ENCODE results near the gene SELENOM. TPM values are rescaled to one million over a fixed set of nuclear protein-coding genes. Genes with fewer than 3 reads are reported as not detected.
A peak's percentile ranks its signal among the peaks of the same experiment; 100 is the strongest.
"Not testable (repeated sequence)": the region's sequence is repeated elsewhere in the genome, so short reads cannot be mapped to it uniquely, and the experiment has no call there.

The SELENOM gene
- total RNA-seq, 1 donor from 2014 or later: 10.3 TPM

DNA sequence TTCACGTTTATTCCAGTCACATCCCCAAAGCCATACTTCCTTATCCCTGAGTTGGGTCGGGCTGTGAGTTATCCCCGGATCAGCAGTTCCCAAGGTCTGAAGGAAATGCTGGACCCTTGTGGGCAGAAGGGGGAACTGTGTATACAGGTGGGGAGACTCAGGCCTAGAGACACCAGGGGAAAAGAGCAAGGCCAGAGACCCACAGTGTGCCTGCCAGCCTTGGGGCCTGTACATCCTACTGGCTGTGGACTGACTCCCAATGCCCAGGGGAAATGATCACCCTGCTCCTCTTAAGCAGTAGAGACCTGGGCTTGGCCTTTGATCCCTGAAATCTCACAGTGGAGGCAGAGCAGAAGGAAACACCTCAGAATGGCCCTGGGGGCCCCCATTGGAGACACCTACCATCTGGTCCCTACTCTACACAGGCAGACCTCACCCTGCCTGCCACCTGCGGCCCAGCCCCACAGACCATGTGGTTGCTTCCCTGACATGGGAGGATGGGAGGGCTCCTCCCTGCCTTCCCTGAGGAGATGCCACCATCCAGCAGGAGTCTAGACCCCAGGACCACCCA is 1.3 kb downstream of the SELENOM start:
- DNase-seq (ENCODE audit: low read depth in 2 of 2): peak in 1 of 2 donors; percentile 16

- DNase-seq (ENCODE audit: low read depth in 2 of 2): no peak
Observed at GRCh38 chr22:31105282-31105929, 2.0 kb downstream of the SELENOM start.

DNA sequence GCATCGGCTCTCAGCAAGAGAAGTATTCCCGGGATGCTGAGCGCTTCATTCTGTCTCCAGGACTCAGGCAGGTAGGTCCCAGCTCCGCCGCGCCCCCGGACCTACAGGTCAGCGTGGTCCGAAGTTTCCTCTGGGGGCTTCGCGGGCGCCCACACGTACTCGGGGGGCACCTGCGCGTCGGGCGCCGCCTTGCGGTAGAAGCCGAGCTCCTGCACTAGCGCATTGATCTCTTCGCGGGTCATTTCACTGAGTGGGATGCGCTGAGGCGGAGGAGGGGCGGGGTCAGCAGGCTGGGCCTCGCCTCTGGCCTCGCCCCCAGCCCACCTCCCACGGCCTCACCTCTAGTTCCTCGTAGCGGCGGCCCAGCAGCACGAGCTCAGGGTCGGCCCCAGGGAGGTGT is 2.5 kb downstream of the SELENOM start:
- DNase-seq (ENCODE audit: low read depth in 2 of 2): peak in 1 of 2 donors; percentile 46

DNA sequence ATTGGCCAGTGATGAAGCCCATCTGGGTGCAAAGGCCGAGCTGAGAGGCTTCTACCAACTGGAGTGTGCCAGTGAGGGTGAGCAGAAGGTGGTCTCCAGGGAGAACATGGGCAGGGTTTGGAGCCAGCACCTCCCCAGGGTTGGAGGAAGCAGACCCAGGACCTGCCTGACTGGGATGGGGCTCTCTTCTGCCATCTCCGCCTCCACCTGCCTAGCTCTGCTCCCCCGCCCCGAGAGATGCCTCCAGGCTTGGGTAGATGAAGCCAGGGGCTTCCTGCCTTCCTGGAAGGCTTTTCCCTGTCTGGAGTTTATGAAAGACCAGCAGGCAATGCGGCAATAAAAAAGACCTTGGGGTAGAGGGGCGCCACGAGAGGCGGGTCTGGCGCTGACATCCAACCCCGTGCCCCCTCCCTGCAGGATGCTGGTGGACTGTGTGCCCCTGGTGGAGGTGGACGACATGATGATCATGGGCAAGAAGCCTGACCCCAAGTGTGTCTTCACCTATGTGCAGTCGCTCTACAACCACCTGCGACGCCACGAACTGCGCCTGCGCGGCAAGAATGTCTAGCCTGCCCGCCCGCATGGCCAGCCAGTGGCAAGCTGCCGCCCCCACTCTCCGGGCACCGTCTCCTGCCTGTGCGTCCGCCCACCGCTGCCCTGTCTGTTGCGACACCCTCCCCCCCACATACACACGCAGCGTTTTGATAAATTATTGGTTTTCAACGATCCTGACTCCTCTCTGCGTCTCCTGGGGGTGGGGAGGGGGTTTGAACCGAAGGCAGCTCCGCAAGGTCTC is 3.3 kb downstream of the SELENOM start:
- DNase-seq (ENCODE audit: low read depth in 2 of 2): no peak

DNA sequence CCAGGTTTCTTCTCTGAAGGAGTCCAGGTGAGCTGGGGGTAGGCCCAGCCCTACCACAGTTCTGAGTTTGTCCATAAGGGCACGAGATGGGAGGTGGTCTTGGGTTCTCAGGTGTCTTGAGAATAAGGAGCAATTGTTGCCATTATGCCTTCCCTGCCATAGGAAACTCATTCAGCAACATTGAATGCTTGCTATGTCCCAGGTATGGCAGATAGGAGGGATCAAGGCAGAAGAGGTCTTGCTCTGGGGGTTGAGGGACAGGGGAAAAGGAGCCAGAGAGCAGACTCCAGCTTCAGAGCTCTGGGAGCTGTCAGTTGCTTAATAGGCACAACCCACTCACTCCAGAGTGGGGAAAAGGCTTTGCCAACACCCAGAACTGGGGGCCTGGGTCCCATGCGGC is 4.3 kb downstream of the SELENOM start:
- no peak for DNase-seq (ENCODE audit: low read depth in 2 of 2)

GRCh38 chr22:31102441-31103081 is 4.8 kb downstream of the SELENOM start:
- peak; percentile 69 to 90 for DNase-seq (ENCODE audit: low read depth in 2 of 2)

DNA sequence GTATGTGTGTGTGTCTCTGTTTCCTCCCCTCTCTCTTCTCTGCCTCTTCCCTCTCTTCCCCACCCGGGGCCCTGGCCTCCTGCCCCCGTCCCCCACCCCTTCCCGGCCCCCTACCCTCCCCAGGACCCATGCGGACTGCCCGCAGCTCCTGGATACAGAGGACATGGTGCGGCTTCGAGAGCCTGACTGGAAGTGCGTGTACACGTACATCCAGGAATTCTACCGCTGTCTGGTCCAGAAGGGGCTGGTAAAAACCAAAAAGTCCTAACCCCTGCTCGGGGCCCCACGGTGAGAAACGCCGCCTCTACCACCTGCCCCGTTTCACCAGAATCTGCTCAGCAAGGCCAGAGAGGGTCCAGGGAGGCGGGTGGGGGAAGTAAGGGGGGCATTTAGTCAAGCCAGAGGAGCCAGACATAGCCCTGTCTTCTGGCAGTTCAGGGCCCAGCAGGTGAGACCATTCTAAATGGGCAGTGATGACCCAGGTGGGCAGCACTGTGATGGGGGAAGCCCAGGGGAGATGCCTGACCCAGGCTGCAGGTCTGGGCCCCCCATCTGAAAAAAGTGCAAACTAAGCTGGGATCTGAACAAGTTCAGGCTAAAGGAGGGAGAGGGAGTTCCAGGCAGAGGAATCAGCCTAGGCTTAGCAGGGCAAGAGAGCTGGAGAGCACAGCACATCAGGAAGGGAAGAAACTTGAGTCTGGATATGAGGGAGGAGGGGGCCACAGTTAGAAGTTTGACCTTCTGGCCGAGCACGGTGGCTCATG is 6.4 kb downstream of the SELENOM start:
- DNase-seq (ENCODE audit: low read depth in 2 of 2): no peak

GRCh38 chr22:31099841-31100761 is 7.3 kb downstream of the SELENOM start:
- DNase-seq (ENCODE audit: low read depth in 2 of 2): no peak

GRCh38 chr22:31099386-31099785 is 8.0 kb downstream of the SELENOM start:
- DNase-seq (ENCODE audit: low read depth in 2 of 2): no peak

GRCh38 chr22:31098632-31099110 is 8.7 kb downstream of the SELENOM start:
- no peak for DNase-seq (ENCODE audit: low read depth in 2 of 2)

DNA sequence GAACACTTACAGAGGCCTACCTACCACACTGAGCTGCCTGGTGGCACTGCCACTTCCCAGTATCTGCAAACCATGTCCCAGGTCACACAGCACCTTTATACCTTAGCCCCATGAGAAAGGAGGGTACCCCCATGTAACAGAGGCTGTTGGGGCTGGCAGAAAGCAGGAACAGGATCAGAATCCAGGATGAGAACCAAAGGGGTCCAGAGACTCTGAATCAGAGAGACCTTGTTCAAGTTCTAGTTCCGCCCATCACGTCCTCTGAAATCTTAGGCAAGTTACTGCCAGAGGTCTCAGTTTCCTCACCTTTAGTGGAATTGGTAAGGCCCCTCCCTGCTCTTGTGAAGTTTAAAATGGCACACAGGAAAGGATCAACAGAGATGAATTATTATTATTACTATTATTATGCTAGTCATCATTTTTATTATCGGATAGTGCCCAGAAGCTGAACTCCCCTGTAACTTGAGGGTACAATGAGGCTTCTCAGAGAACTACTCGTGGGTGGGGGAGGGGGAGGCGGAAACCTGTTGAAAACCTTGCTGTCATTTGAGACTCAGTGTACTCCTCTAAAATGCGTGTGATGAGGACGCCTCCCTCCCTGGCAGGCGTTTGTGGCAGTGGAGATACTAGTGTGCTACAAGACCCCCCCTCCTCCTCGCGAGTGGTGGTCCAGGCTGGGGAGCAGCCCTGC is 9.3 kb downstream of the SELENOM start:
- no peak for DNase-seq (ENCODE audit: low read depth in 2 of 2)

DNA sequence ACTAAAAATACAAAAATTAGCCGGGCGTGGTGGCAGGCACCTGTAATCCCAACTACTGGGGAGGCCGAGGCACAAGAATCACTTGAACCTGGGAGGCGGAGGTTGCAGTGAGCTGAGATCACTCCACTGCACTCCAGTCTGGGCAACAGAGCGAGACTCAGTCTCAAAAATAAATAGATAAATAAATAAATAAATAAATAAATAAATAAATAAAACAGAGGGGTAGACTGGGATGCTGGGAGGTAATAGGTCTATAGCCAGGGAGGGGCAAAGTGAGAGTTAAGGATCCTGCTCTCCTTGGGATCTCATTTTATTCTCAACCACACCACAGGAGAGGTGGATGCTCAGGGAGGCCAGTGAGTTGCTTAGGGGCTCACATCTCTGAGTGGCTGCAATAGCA is 9.8 kb downstream of the SELENOM start:
- not testable (repeated sequence) for DNase-seq (ENCODE audit: low read depth in 2 of 2)

DNA sequence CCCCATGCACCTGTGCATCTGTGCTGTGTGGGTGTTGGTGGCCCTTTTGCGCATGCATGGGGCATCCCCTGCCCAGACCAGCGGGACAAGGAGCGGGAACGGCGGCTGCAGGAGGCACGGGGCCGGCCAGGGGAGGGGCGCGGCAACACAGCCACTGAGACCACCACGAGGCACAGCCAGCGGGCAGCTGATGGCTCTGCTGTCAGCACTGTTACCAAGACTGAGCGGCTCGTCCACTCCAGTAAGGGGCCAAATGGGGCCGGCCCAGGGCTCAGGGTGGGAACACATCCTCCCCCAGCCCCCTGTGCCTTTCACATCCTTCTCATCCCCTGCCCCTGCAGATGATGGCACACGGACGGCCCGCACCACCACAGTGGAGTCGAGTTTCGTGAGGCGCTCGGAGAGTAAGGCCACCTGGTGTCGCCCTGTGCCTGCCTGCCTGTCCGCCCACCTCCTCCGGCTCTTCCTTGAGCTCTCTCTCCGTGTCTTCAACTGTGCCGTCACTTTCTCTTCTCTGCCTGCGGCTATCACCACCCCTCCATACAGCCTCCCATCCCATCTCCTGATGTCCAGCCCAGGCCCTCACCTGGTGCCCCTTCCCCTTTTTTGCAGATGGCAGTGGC is 10.6 kb downstream of the SELENOM start:
- no peak for DNase-seq (ENCODE audit: low read depth in 2 of 2)

DNA sequence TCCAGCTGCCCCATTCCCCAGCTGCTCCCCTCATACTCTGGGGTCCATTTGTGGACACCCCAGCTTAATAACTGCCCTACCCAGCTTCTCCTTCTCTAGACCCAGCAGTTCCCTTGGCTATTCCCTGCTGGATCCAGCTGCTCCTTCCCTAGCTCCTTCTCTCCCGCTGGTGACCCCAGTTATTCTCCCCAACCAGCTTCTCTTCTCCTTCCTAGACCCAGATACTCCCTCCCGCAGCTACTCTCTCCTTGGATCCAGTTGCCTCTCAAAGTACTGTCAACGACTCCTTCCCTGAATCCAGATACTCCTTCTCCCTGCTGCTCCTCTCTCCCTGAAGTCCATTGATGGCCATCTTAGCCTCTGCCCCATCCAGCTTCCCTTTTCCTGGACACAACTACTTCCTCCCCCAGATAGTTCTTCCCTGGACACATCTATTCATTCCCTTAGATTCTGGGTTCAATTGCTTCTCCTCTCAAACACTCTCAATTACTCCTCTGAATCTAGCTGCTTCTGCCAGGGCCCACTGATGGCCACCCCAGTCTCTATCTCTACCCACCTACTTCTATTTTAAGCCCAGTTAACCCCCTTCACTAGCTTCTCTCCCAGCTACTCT is 11.6 kb downstream of the SELENOM start:
- no peak for DNase-seq (ENCODE audit: low read depth in 2 of 2)

- no peak for DNase-seq (ENCODE audit: low read depth in 2 of 2)
Observed at GRCh38 chr22:31094741-31095140, 12.6 kb downstream of the SELENOM start.

DNA sequence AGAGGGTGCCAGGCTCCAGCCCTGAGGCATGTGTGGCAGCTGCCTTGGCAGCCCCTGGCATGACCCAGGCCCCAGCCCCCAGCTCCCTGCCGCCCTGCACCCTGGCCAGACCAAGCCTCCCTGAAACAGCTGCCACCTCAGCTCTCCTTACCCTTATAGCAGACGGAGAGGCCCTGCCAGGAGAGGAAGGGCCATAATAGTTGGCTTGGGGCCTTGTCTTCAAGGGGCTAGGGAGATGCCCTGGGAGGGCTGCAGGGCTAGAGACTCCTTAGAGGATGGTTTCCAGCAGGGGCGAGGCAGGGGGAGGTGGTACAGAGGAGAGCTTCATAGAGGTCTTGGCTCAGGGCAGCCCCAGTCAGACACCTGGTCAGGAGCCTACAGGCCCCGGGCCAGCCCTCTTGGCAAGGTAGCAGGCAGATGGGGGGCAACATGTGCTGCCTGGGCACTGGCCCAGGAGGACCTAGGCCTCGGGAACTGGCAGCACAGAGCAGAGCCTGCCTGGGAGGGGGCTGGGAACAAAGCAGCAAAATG is 13.3 kb downstream of the SELENOM start:
- no peak for DNase-seq (ENCODE audit: low read depth in 2 of 2)

GRCh38 chr22:31093086-31093850 is 14.1 kb downstream of the SELENOM start:
- no peak for DNase-seq (ENCODE audit: low read depth in 2 of 2)

GRCh38 chr22:31092161-31092560 is 15.2 kb downstream of the SELENOM start:
- no peak for DNase-seq (ENCODE audit: low read depth in 2 of 2)
